ENCODE data around the gene MMAB.

DNA sequence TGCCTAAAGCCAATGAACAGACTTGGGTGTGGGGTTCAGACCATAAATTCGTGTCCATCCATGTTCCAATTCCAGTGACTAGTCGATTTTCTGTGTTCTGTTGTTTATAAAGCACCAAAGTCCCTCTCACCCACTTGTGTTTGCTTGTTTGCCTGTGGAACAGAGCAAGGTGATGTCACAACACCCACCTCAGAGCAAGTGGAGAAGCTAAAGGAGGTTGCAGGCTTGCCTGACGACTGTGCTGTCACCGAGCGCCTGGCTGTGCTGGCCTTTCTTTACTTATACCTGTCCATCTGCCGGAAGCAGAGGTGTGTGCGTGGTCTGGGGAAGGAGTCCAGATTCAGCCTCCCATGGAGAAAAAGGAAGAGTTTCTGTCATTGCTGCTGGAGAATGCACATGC lies 6.3 kb upstream of the MMAB start:
- TF ChIP-seq POLR2AphosphoS5 (IDR thresholded peaks at IDR 0.05) (no peak), POLR2A (IDR thresholded peaks at IDR 0.05) (no peak)

Data from gastroesophageal sphincter (tissue), 2 donors.